NOMO-1 treated with DMSO at 0.1 percent for 48 hours (cell line): ENCODE measurements around the gene PSMC5.
"Not testable (repeated sequence)": the region's sequence is repeated elsewhere in the genome, so short reads cannot be mapped to it uniquely, and the experiment has no call there.

Experiments used
- DNase-seq: peaks from one replicate; lab custom pipeline; 2025; ENCODE audit not compliant: unreplicated experiment; lab: John Stamatoyannopoulos, UW

The PSMC5 gene

GRCh38 chr17:63869491-63870291 lies 42.5 kb downstream of the PSMC5 start:
- not testable (repeated sequence) for DNase-seq

DNA sequence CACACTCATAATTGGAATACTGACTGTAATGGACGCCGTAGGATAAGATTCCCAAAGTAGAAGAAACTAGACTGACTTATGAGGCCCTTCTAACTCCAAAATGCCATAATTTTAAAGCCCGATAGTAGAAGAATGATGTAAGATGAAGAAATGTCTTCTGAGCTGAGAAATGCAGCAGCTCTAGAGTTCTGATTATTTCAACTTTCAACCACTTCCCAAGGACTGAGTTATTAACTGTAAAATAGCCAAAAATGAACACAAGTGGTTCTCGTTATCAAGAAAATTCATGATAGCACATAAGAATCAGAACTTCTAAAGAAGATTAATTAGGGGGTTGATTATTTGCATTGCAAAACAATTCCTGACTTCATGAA lies 43.0 kb downstream of the PSMC5 start:
- not testable (repeated sequence) for DNase-seq

GRCh38 chr17:63871646-63872365 lies 44.6 kb downstream of the PSMC5 start:
- DNase-seq, result not testable (repeated sequence)

DNA sequence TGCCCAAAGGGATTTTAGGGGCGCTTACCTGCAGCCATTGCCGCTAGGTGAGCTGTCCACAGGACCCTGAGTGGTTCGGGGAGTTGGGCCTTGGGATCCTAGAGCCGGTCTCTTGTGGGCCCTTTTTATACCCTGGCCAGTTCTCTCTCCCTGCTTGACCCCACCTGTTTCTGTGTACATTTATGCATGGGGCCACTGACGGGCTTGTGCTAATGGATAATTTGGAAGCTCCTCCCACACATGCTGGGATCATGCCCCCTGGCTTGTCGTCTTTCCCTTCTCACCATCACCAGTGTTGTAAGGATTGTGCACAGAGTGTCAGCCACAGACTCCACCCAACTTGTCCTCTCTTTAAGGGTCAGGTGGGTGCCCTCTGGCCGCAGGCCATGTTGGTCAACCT lies 46.3 kb downstream of the PSMC5 start, which contains the start of gene CSH2:
TSS of gene CSH2 (minus strand) at position 101 of the 400 bp plus-strand sequence. CDS start at position 38, 63 bp downstream.
- DNase-seq, result not testable (repeated sequence)

GRCh38 chr17:63874061-63874626 lies 46.9 kb downstream of the PSMC5 start:
- not testable (repeated sequence) for DNase-seq

- DNase-seq, result not testable (repeated sequence)
These were observed 47.5 kb downstream of the PSMC5 start for GRCh38 chr17:63874693-63875092.

DNA sequence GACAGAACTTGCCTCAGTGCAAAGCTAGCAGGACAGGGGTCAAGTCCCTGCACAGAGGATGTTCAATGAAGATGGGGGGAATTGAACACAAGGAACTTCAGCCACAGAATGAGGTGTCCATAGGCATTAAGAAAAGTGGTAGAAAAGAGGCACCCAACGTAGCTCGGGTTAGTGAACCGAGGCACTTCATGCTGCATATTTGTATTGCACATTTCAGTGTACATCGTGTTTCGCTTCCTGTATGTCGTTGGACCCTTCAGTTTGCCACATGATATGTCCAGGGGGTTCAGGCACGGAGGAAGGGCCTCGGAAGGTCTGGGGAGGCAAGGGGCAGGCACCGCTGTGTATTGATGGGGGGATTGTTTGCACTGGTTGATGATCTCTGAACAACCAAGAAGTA lies 51.2 kb downstream of the PSMC5 start:
- DNase-seq, result not testable (repeated sequence)

GRCh38 chr17:63880706-63881105 lies 53.5 kb downstream of the PSMC5 start:
- DNase-seq, result no peak

DNA sequence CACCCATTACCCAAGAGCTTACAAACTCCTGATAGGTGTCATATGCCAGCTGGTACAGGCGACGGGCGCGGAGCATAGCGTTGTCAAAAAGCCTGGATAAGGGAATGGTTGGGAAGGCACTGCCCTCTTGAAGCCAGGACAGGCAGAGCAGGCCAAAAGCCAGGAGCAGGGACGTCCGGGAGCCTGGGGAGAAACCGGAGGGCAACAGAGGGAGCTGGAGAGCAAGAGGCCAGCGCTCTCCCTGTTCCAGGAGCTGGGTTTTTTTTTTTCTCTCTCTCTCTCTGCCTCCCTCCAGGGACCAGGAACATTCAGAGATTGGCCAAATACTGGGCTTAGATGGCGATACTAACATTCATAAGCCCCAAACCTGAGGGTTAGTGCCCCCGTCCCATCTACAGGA lies 54.1 kb downstream of the PSMC5 start:
- not testable (repeated sequence) for DNase-seq
